Measurements from ENCODE around the gene SEPTIN3.

SEPTIN3 gene

GRCh38 chr22:42016111-42016510 is 46.9 kb downstream of the SEPTIN3 start:
- DNase-seq (ENCODE audit: low spot score): no peak

- no peak for DNase-seq (ENCODE audit: low spot score)
Measured at GRCh38 chr22:42018224-42018623, 49.0 kb downstream of the SEPTIN3 start.

All from HuH-7.5 (cell line).